Parathyroid adenoma (tissue), 2 donors: ENCODE data around the gene GALNTL6.

Source experiments
- H2AFZ ChIP-seq: fragments of 300-600 bp; sonication (generic); one replicate; pipeline ENCODE4 v1.7.0; 2017; ENCODE audit warnings: antibody characterized with exemption, mild to moderate bottlenecking
- H3K27ac ChIP-seq: fragments of 300-600 bp; sonication (generic); one replicate; pipeline ENCODE4 v1.7.0; 2017
- H3K27me3 ChIP-seq: fragments of 300-600 bp; sonication (generic); one replicate; pipeline ENCODE4 v1.7.0; 2017; ENCODE audit warnings: low read length; ENCODE audit not compliant: control insufficient read depth, insufficient read depth
- H3K36me3 ChIP-seq: fragments of 300-600 bp; sonication (generic); one replicate; pipeline ENCODE4 v1.7.0; 2017; ENCODE audit warnings: low read length; ENCODE audit not compliant: control insufficient read depth, insufficient read depth
- H3K4me1 ChIP-seq: fragments of 300-600 bp; sonication (generic); one replicate; pipeline ENCODE4 v1.7.0; 2017; ENCODE audit warnings: control low read depth
- H3K4me2 ChIP-seq: fragments of 300-600 bp; sonication (generic); one replicate; pipeline ENCODE4 v1.7.0; 2017; ENCODE audit warnings: low read length
- H3K4me3 ChIP-seq: fragments of 300-600 bp; sonication (generic); one replicate; pipeline ENCODE4 v1.7.0; 2017; ENCODE audit warnings: low read depth, low read length
- H3K79me2 ChIP-seq: fragments of 300-600 bp; sonication (generic); one replicate; pipeline ENCODE4 v1.7.0; 2017; ENCODE audit warnings: control low read depth
- H3K9ac ChIP-seq: fragments of 300-600 bp; sonication (generic); one replicate; pipeline ENCODE4 v1.7.0; 2017; ENCODE audit warnings: mild to moderate bottlenecking
- H3K9me3 ChIP-seq: fragments of 300-600 bp; sonication (generic); one replicate; pipeline ENCODE4 v1.7.0; 2017; ENCODE audit warnings: low read length; ENCODE audit not compliant: control insufficient read depth
- CTCF ChIP-seq: fragments of 300-600 bp; sonication (generic); IDR thresholded peaks from one replicate; pipeline ENCODE4 v1.7.0; 2017; ENCODE audit warnings: antibody characterized with exemption, mild to moderate bottlenecking
- donor health status: primary hyperparathyroidism.

Gene GALNTL6

GRCh38 chr4:172619798-172620197, 806.6 kb downstream of the GALNTL6 start:
- Histone ChIP-seq H3K27ac (no peak overlapping the region), H3K79me2 (no peaks in the 10 kb centered on the region), H3K36me3 (no peaks in the 10 kb centered on the region), H3K4me1 (no peaks in the 10 kb centered on the region), H3K27me3 (no peaks in the 10 kb centered on the region), H3K4me2 (no peak overlapping the region), H3K9ac (no peak overlapping the region), H2AFZ (no peak overlapping the region), H3K9me3 (no peaks in the 10 kb centered on the region), H3K4me3 (no peak overlapping the region)
- no peak for TF ChIP-seq CTCF

GRCh38 chr4:172628263-172628662, 815.1 kb downstream of the GALNTL6 start:
- Histone ChIP-seq H3K79me2 (no peaks in the 10 kb centered on the region), H2AFZ (no peak overlapping the region), H3K4me2 (no peak overlapping the region), H3K9me3 (peaks cover 3% of the 10 kb centered on the region), H3K27ac (no peak overlapping the region), H3K4me3 (no peak overlapping the region), H3K36me3 (no peaks in the 10 kb centered on the region), H3K9ac (no peak overlapping the region), H3K27me3 (no peaks in the 10 kb centered on the region), H3K4me1 (no peaks in the 10 kb centered on the region)
- no peak for TF ChIP-seq CTCF

GRCh38 chr4:172630280-172630679, 817.1 kb downstream of the GALNTL6 start:
- Histone ChIP-seq H2AFZ (no peak overlapping the region), H3K4me3 (no peak overlapping the region), H3K36me3 (no peaks in the 10 kb centered on the region), H3K79me2 (no peaks in the 10 kb centered on the region), H3K9me3 (peaks cover 3% of the 10 kb centered on the region), H3K4me1 (no peaks in the 10 kb centered on the region), H3K27ac (no peak overlapping the region), H3K4me2 (no peak overlapping the region), H3K27me3 (no peaks in the 10 kb centered on the region), H3K9ac (no peak overlapping the region)
- TF ChIP-seq CTCF, result no peak

- no peak overlapping the region for H2AFZ ChIP-seq
- no peak overlapping the region for H3K27ac ChIP-seq
- no peak for TF ChIP-seq CTCF
- no peaks in the 10 kb centered on the region for H3K4me1 ChIP-seq
- no peaks in the 10 kb centered on the region for H3K79me2 ChIP-seq
- H3K9ac ChIP-seq, result no peak overlapping the region
- H3K4me2 ChIP-seq, result no peak overlapping the region
- H3K4me3 ChIP-seq, result no peak overlapping the region
- no peaks in the 10 kb centered on the region for H3K27me3 ChIP-seq
- H3K9me3 ChIP-seq, result no peaks in the 10 kb centered on the region
- no peaks in the 10 kb centered on the region for H3K36me3 ChIP-seq
Observed at GRCh38 chr4:172631832-172632231, 818.6 kb downstream of the GALNTL6 start.

GRCh38 chr4:172648471-172648870, 835.3 kb downstream of the GALNTL6 start:
- H3K4me2 ChIP-seq, result no peak overlapping the region
- H3K9me3 ChIP-seq, result no peaks in the 10 kb centered on the region

More at GRCh38 chr4:172648471-172648870, 835.3 kb downstream of the GALNTL6 start:
- Histone ChIP-seq H2AFZ (no peak overlapping the region), H3K4me3 (no peak overlapping the region), H3K4me1 (no peaks in the 10 kb centered on the region), H3K79me2 (no peaks in the 10 kb centered on the region), H3K27ac (no peak overlapping the region), H3K9ac (no peak overlapping the region), H3K36me3 (no peaks in the 10 kb centered on the region), H3K27me3 (no peaks in the 10 kb centered on the region)
- TF ChIP-seq CTCF, result no peak
